Putamen (tissue), 1 donor: ENCODE results near the gene TMEM191B.
"Not testable (repeated sequence)": the region's sequence is repeated elsewhere in the genome, so short reads cannot be mapped to it uniquely, and the experiment has no call there.

Experiments
- DNase-seq: peaks from one replicate; pipeline ENCODE4 v3.0.0-alpha.2; 2016; ENCODE audit warnings: low spot score

TMEM191B gene

DNA sequence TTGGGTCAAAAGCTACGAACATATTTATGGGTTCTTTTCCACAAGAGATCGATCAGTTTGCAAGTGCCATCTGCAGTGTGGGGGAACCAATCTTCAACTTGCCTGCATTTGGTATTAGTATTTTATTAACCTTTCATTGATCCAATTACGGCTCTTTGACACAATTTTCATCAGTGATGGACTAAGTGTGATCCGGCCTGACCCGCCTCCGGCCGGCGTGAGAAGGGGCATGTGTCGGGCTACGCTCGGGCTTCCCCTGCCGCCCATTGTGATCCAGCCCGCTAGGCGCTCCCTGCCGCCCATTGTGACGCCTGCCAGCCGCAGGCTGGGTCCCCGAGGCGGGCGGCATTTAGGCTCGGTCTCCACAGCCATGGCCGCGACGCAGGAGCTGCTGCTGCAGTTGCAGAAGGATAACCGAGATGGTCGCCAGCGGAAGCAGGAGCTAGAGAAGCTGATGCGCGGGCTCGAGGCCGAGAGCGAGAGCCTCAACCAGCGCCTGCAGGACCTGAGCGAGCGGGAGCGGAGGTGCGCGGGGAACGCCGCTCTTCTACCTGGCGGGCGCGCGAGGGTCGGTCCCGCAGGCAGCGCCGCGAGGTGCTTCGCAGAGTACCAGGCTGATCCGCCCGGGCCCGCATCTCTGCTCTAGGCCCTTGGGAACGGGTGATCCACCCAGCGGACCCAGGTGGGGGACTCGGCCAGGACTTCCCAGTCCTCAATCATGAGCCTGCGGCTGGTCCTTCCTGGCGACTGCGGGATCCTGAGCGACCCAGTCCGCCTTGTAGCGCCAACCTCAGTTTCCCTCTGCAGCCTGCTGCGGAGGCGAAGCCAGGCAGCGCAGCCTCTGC, at the start of gene TMEM191B:
Gene TMEM191B (plus strand): TSS at position 51 of the 845 bp plus-strand sequence. CDS start 179 bp downstream, at position 230.
- not testable (repeated sequence) for DNase-seq

DNA sequence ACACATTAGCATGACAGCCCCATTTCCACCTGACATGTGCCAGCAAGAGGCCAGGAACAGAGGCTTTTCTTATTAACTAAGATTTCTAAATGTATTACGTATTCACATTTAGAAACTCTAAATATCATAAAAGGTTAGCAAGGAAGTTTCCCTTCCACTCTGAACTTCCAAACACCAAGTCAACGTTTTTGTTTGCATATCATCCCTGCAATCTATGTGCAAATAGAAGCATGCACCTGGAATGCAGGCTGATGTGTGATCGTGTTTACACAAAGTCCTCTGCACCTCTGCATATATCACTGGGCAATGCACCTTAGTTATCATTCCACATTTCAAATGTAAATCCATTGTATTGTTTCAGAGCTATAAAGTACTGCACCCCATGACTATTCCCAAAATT, 31.4 kb upstream of the TMEM191B start:
- not testable (repeated sequence) for DNase-seq

DNA sequence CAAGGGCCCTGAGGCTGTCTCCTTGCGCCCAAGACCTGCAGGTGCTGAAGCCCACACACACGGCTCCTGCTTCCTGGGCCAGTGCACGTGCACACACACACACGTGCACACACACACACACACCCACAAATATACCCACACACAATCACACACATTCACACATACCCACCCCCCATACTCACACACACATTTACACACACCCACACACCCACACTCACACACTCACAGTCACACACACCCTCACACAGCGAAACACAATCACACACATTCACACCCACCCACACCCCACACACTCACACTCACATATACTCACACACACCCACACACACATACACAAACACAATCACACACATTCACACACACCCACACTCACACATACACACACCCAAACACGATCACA, 16.3 kb upstream of the TMEM191B start:
- DNase-seq = not testable (repeated sequence)

DNA sequence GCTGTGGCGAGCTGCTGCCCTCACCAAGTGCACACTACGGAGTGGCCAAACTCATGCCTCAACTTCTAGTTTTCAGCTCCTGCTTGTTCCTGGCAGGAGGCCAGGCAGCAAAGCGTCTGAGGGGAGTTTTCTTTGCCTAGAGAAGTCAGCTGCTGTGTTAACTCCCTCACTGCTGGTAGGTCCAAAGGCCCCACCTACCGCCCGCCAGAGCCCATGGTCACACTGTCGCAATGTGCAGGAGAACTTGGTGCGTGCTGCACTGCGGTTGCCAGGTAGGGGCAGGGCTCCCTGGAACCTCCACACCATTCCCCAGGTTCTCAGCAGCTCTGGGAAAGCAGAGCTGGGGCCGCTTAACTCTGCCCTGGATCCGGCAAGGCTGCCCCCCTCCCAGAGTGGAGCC, 15.2 kb upstream of the TMEM191B start:
- not testable (repeated sequence) for DNase-seq

DNA sequence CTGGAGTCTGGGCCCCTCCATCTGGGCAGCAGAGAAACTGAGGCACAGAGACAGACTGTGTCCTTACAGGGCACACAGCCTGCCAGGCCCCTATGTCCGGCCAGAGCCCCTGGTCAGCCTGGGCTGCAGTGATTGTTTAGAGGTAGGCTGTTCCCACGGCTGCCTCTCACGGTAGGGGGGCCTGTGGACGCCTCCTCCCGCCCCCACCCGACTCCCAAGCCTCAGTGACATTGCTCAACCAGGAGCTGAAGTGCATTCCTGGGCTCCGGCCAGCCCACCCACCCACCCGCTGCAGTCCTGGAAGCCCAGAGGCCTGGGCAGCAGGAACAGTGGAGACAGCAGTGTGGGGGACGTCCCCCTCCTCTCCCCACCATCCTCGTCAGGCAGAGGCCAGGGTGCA, 14.1 kb upstream of the TMEM191B start:
- DNase-seq = not testable (repeated sequence)

DNA sequence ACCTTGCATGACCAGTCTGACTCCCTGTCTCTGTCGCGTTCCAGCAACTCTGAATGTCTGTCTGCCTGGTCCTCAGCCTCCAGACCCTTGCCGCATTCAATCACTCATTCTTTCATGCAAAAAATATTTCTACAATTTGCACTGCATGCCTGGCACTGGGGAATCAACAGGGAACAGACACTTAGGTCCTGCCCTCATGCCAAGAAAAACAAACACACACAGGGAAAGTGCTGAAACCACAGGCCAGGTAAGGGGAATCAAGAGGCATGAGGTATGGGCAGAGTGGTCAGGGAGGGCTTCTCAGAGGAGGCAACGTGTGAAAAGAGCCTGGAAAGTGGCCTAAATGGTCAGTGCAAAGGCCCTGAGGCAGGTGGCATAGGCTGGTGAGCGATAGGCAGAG, 9.5 kb upstream of the TMEM191B start, which contains the start of gene GGTLC3:
Gene GGTLC3 (minus strand): TSS at position 101 of the 400 bp plus-strand sequence. CDS start 264 bp downstream, outside the sequence.
- DNase-seq = not testable (repeated sequence)

DNA sequence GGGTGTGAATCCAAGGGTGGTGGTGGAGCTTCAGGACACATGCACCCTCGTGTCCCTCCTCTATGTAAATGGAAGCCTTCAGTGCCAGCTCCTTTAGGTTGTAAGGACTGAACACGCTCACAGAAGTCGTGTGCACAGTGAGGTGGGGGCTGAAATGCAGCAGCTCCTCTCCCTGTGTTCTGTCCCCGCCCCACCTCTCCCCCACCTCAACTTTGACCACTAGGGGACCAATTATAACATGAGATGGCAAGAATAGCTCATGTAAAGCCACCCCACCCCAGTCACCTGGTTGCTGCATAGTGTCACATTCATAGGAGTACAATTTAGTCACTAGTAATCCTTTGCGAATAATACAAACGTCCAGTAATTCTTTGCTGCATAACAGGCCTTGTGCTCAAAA, 4.8 kb upstream of the TMEM191B start:
- not testable (repeated sequence) for DNase-seq

DNA sequence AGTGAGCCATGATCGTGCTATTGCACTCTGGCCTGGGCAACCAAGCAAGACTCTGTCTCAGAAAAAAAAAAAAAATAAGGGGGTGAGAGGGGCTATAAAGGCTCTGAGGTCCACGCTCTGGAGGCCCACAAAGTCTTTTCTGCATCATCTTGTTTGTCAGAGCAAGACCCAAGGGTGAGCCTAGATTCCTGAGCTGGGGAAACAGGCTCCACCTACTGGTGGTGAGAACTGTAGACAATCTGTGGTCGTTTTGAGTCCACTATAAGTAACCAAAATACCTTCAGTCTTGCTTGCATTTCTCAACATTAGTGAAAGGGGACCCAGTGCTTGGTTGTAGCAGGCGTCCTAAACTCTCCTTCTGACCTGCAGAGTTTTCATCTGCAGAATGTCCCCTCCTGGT, 4.3 kb upstream of the TMEM191B start:
- DNase-seq = not testable (repeated sequence)

DNA sequence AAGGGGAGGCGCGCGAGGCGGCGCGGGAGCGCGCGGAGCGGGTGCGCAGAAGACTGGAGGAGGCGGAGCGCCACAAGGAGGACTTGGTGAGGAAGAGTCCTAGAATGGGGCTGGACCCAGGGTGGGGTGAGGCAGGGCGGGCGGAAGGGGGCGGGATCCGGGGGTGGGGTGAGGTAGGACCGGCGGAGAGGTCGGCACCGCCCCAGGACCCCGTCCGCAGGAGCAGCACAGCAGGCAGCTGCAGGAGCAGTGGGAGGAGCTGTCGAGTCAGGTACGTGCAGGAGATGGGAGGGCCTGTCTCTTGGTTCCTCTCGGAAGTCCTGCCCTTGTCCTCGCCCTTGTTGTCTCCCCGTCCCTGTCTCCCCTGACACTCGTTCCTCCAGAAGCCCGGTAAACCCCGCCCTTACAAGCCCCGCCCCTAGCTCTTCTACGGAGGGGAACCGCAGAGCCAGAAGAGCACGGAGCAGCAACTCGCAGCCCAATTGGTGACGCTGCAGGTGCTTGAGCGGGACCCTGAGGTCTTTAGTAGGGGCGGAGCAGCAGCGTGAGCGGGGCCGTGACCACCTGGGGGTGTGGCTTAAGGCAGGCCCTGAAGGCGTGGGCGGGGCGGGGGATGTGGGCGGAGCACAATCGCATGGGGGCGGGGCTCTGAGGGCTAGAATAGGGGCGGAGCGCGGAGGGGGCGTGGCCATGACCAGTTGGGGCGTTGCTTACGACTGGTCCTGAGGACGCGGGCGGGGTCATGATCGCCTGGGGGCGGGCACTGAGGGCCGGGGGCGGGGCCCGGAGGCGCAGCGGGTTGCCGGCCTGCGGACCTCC, 1.2 kb downstream of the TMEM191B start:
- peak; percentile 78 for DNase-seq

DNA sequence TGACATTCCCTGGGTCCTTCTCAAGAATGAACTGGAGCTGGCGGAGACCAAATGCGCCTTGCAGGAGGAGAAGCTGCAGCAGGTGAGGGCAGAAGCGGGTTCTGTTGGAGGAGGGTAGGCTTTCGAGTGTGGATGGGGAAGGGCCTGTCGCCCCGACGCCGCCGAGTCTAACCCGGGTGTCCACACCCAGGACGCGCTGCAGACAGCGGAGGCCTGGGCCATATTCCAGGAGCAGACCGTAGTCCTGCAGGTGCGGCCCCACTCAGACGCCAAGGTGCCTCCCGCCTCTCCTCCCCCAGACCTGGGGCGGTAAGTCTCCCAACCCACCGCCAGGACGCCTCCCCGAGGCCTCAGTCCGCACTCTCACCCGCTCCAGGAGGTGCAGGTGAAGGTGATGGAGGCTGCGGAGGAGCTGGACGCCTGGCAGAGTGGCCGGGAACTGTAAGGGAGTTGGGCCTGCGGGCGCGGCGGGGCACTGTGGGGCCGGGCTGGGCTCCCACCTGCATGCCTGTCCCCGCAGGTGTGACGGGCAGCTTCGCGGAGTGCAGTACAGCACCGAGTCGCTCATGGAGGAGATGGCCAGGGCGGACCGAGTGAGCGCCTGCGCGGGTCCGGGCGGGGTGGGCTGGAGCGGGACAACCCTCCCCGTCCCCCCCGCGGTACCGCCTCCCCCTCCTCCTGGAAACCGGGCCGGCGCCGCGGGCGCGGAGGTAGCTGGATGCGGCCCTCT, 2.0 kb downstream of the TMEM191B start:
- DNase-seq = not testable (repeated sequence)

DNA sequence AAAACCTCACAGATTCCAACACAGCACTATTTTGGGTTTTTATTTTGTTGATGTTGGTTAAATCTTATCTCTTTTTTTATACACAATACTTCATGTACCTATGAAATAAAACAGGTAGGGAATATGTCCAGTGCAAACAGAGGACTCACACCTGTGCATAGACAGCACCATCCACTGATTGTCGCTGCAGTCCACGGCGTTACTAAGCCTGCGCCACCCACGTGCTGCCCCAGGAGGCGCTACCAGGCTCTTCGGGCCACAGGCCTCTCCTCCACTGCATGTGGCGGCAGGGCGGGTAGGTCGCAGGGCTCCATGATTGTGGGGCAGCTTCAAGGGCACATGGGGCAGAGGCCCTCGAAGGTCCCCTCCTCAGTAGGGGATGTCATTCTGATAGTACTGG, 6.0 kb downstream of the TMEM191B start:
- not testable (repeated sequence) for DNase-seq

DNA sequence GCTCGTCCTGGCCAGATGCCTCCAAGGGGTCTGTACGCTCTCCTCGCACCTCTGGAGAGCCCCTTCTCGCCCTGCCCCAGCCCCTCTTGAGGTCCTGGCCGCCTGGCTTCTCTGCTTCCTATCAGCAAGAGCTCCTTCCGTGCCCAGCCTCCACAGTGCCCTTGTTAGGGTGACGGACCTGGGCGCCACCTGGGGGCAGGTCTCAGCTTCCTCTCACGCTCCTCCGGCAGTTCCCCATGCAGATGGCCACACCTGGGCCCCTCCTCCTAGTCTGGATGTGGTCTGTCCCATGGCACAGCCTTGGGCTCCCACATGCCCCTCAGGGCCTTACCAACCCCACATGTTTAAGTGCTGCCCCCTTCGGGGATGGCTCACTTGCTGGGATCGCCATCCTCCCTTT, 6.7 kb downstream of the TMEM191B start:
- DNase-seq = not testable (repeated sequence)

DNA sequence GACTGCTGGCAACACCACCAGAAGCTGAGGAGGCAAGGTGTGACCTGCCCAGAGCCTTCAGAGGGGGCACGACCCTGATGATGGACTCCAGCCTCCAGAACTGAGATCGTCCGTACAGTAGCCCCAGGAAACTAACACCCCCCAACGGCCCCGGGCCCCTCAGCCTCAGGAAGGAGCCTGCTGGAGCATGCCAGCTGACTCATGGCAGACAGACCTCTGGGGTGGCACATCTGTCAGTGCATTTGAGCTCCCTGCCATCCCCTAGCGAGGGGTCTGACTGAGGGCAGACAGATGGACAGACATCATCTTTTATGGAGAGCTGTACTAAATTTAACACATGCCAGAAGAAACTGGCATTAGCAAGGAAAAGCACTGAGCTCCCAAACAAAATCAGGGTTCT, 12.4 kb downstream of the TMEM191B start:
- DNase-seq = not testable (repeated sequence)

DNA sequence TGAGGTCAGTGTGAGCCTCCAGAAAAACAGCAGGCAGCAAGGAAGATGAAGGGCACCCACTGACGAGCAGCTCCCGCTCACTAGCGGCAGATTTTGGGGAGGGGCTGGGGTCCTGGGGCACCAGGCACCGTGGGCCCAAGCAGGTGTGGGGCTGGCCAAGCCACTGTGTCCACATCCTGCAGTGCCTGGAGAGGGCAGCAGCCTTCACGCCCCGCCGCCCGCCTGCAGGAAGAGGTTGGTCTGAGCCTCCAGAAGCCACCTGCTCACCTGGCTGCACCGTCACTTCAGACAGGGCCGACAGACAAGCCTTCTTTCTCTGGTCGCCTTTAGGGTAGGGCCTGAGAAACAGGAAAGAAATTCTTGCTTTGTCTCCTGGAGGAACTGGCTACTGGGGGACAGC, 15.8 kb downstream of the TMEM191B start:
- not testable (repeated sequence) for DNase-seq

DNA sequence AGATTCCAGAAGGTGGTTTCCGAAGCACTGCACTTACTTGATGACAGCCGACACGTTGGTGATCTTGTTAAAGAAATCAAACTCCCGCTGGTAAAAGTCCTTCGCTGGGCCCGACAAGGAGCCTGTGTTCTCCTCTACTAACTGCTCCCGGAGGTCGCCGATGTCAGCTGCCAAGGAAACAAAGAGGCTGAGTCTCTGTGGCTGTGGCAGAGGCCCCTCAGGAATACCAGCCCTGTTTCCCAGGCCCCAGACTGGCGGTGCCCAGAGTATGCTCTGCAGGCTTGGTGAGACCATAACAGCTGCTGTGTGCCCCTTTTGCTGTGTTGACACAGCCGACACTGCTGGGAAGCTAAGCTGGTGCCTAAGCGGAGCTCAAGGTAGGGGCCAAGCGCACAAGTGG, 17.0 kb downstream of the TMEM191B start:
- not testable (repeated sequence) for DNase-seq

DNA sequence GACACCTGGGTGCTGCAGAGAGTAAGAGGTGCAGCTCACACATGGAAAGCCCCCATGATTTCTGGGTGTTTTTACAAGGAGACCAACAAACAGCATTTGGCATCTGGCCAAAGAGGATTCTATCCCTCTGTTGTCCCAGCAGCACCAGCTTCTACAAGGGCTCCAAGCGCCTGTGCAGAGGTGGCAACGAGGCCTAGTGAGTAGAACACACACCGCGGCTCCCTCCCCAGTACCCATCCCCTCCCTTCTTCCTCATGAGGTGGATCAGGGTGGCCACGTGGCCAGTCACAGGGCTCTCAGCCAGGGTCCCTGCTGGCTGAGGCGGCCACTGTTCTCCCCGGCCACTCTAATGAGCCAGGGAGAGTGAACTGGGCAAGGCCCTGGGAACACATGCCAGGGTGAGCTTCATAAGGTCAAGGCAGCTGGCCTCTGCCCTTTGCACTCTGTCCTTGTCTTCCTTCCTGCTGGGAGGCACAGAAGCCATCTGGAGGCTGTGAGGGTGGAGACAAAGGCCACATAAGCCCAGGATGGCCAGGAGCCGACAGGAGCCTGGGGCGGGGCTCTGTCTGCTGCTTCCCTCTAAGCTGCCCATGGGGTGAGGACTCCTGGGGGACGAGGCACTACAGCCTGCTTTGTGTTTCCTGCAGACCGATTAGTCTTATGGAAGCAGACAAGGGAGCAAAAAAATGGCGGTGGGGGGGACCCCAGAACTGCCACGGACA, 22.0 kb downstream of the TMEM191B start:
- not testable (repeated sequence) for DNase-seq

DNA sequence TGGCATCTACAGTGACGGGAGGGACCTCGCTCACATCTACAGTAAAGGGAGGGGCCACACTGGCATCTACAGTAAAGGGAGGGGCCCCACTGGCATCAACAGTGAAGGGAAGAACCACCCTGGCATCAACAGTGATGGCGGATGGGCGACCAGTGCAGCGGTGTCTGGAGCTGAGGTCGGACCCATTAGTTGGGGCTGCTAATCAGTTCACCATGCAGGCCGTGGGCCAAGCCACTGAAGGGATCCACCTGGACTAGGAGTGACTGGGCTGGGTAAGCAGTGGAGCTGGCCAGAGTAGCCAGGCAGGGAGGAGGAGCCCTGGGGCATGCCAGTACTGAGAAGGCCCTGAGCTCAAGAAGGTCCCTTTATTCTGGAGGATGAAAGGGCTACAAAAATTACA, 23.4 kb downstream of the TMEM191B start:
- DNase-seq = not testable (repeated sequence)

DNA sequence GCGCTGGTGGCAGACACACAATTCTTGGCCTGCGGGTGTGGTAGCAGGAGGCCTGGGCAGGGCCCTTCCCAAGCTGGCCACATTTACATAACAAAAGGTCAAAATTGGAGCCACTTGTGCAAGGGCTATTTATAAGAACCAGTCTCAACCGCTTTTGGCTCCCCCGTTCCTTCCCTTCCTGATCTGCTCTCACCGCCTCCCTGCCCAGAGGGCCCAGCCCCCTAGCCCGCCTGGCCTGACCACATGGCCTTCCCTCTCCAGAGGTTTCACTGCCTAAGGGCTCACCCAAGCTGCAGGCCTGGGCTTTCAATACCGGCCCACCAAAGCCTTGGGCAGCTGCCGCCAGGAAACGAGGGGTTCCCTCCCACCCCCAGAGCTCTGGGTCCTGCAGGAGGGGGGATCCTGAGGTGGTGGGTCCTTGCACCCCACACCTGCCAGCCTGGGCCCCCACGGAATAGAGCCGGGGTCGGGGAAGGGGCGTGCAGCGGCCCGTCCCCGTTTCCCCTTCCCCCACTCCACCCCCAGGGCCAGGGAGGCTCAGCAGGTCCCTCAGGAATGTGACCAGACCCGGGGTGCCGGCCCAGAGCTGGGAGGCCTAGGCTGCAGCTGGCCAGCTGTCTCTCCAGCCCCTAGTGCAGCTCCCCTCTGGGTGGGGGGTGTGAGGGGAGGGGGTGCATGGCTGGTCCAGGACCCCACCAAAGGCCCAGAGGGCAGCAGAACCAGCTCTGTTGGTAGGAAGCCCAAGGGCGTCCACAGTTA, 25.4 kb downstream of the TMEM191B start:
- not testable (repeated sequence) for DNase-seq

DNA sequence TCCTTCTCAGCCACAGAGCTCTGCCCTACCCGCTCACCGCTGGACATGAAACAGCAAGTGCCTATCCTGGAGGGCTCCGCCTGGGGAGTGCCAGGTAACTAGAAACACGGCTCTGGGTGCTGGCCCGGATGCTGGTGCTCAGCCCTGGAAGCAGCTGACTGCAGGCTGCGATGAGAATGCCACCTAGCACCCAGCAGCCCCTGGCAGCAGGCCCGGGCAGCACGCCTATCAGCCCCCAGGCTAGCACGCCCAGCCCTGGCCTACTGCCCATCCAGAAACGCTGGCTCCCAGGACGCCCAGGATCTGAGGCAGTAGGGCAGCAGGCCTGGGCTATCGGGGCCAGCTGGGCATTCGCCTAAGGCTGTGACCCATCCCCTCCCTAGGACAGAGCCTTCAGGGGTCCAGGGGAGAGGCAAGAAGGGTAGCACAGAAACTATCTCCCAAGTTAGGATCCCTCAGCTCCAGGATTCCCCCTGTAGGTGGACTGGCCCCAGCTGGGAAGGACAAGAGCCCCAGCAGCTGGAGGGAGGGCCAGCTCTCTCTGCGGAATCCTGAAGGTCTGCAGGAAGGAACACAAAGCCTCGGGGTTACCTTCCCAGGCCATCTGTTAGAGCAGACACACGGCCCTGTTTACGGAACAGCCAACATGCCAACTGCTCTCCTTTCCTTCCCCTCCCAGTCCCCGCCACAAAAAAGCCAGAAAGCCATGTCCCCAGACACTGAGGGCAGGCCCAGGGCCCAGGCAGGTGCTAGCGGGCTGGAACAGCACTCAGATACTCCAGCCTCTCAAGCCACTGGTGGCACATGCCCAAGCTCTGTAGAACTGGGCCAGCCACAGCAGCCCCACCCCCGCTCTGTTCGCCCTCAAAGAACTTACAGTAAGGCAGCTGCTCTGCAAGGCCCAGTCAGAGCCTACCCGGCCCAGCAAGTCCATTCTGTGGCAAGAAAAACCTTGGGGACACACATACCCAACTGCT, 27.0 kb downstream of the TMEM191B start:
- not testable (repeated sequence) for DNase-seq
